Mesenchymal stem cell (in vitro differentiated cells and primary cell): ENCODE measurements around the gene MCM3AP.

ENCODE experiments used
- DNase-seq: peaks from one replicate; pipeline ENCODE4 v3.0.0-alpha.2; 2013
- H2AFZ ChIP-seq: one replicate; pipeline ENCODE4 v1.6.1; 2013; ENCODE audit warnings: low read depth, mild to moderate bottlenecking, control low read depth, inconsistent platforms, low read length, moderate library complexity
- H2AK5ac ChIP-seq: 2 replicates; pipeline ENCODE4 v1.6.1; 2013; ENCODE audit warnings: low read length, moderate library complexity, mild to moderate bottlenecking, inconsistent platforms; ENCODE audit not compliant: severe bottlenecking
- H2BK120ac ChIP-seq: one replicate; pipeline ENCODE4 v1.6.1; 2013; ENCODE audit warnings: low read depth, mild to moderate bottlenecking, inconsistent platforms, low read length, moderate library complexity
- H2BK12ac ChIP-seq, 2 experiments: one replicate each; pipeline ENCODE4 v1.6.1; 2013; ENCODE audit warnings: inconsistent platforms in 2 of 2, low read length in 2 of 2, mild to moderate bottlenecking in 2 of 2, moderate library complexity in 2 of 2, control low read depth in 1 of 2
- H2BK15ac ChIP-seq: one replicate; pipeline ENCODE4 v1.6.1; 2013; ENCODE audit warnings: mild to moderate bottlenecking, low read depth, inconsistent platforms; ENCODE audit not compliant: poor library complexity, severe bottlenecking
- H2BK5ac ChIP-seq: 2 replicates; pipeline ENCODE4 v1.6.1; 2013; ENCODE audit warnings: low read depth, mild to moderate bottlenecking, low read length, control low read depth, inconsistent platforms; ENCODE audit not compliant: poor library complexity, severe bottlenecking
- H3K14ac ChIP-seq, 2 experiments: one replicate each; pipeline ENCODE4 v1.6.1; 2013; ENCODE audit warnings: inconsistent platforms in 2 of 2, low read length in 2 of 2, control low read depth in 1 of 2, mild to moderate bottlenecking in 1 of 2, moderate library complexity in 1 of 2
- H3K18ac ChIP-seq, 2 experiments: one replicate each; pipeline ENCODE4 v1.6.1; 2013; ENCODE audit warnings: inconsistent platforms in 2 of 2, low read length in 2 of 2, control low read depth in 1 of 2, low read depth in 1 of 2, mild to moderate bottlenecking in 1 of 2
- H3K23ac ChIP-seq, 2 experiments: one replicate each; pipeline ENCODE4 v1.6.1; 2013; ENCODE audit warnings: inconsistent platforms in 2 of 2, low read length in 2 of 2, mild to moderate bottlenecking in 2 of 2, moderate library complexity in 2 of 2, control low read depth in 1 of 2
- H3K27ac ChIP-seq: 2 replicates; pipeline ENCODE4 v1.5.1; 2013; ENCODE audit warnings: mild to moderate bottlenecking, moderate library complexity, low read length, control low read depth, inconsistent platforms; ENCODE audit not compliant: poor library complexity, severe bottlenecking
- H3K27me3 ChIP-seq, 2 experiments: 2 replicates each; pipeline versions ENCODE4 v1.6.1 to v1.7.0; 2013; ENCODE audit warnings: low read length in 2 of 2, mild to moderate bottlenecking in 2 of 2, moderate library complexity in 2 of 2, control low read depth in 1 of 2, inconsistent platforms in 1 of 2; ENCODE audit not compliant: control insufficient read depth in 1 of 2, insufficient read depth in 1 of 2
- H3K36me3 ChIP-seq, 2 experiments: 2 replicates each; pipeline versions ENCODE4 v1.6.1 to v1.7.0; 2013; ENCODE audit warnings: low read length in 2 of 2, control low read depth in 1 of 2, inconsistent platforms in 1 of 2, low read depth in 1 of 2, mild to moderate bottlenecking in 1 of 2; ENCODE audit not compliant: insufficient read depth in 2 of 2, control insufficient read depth in 1 of 2
- H3K4ac ChIP-seq, 2 experiments: one replicate each; pipeline ENCODE4 v1.6.1; 2013; ENCODE audit warnings: inconsistent platforms in 2 of 2, low read length in 2 of 2, mild to moderate bottlenecking in 2 of 2, moderate library complexity in 2 of 2, control low read depth in 1 of 2, low read depth in 1 of 2
- H3K4me1 ChIP-seq: 2 replicates; pipeline ENCODE4 v1.6.1; 2013; ENCODE audit warnings: low read depth, low read length, control low read depth; ENCODE audit not compliant: control insufficient read depth, insufficient read depth
- H3K4me2 ChIP-seq: 2 replicates; pipeline ENCODE4 v1.6.1; 2013; ENCODE audit warnings: low read length, mild to moderate bottlenecking, inconsistent platforms; ENCODE audit not compliant: poor library complexity, severe bottlenecking
- H3K4me3 ChIP-seq, 2 experiments: 2 replicates each; pipeline versions ENCODE4 v1.5.1 to v1.7.0; 2013; ENCODE audit warnings: low read length in 2 of 2, mild to moderate bottlenecking in 2 of 2, control low read depth in 1 of 2, low read depth in 1 of 2; ENCODE audit not compliant: insufficient read depth in 1 of 2
- H3K79me1 ChIP-seq: replicated peaks from 2 replicates; pipeline ENCODE4 v1.6.1; 2013; ENCODE audit warnings: mild to moderate bottlenecking, control low read depth, low read length, inconsistent platforms; ENCODE audit not compliant: poor library complexity, severe bottlenecking
- H3K9ac ChIP-seq: 2 replicates; pipeline ENCODE4 v1.7.0; 2013; ENCODE audit warnings: mild to moderate bottlenecking, low read length, moderate library complexity
- H3K9me3 ChIP-seq: 2 replicates; pipeline ENCODE4 v1.7.0; 2013; ENCODE audit warnings: mild to moderate bottlenecking, low read length; ENCODE audit not compliant: control insufficient read depth
- H4K8ac ChIP-seq: one replicate; pipeline ENCODE4 v1.6.1; 2013; ENCODE audit warnings: inconsistent platforms, mild to moderate bottlenecking, low read length, moderate library complexity
- H4K91ac ChIP-seq: one replicate; pipeline ENCODE4 v1.6.1; 2013; ENCODE audit warnings: mild to moderate bottlenecking, low read length, inconsistent platforms
- WGBS: methylation state at CpG from one replicate; pipeline ENCODE4 v1.1.7; 2013; ENCODE audit warnings: mixed read lengths; 5-methylcytosine and 5-hydroxymethylcytosine counted together

MCM3AP gene

DNA sequence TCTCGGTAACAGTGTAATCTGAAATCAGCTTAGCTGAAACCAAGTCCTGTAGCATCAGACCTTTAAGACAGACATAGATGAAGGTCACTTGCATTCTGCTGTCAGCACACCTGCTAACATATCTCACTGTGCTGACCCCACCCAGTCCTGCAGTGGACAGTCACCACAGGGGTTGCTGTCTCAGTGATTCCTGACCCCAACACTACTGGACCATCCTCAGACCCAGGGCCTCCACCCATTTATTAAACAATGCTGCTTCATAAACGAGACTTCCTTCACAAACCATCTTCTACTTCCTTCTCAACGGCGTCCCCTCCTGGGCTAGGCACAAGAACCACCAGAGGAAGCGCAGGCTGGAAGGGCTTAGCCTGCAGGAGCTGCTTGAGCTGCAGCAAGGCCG is 39.1 kb downstream of the MCM3AP start:
- Histone ChIP-seq H2BK120ac (no peak overlapping the region), H3K4me3 (no peak overlapping the region), H2BK5ac (no peak overlapping the region), H3K79me1 (peaks cover 22% of the 10 kb centered on the region), H3K4me1 (peaks cover 3% of the 10 kb centered on the region), H3K27me3 (no peaks in the 10 kb centered on the region), H2AK5ac (no peak overlapping the region), H3K18ac (no peak overlapping the region), H3K27ac (no peak overlapping the region), H2BK15ac (no peak overlapping the region), H3K4ac (no peak overlapping the region), H3K4me2 (no peak overlapping the region), H3K14ac (no peak overlapping the region), H2BK12ac (no peak overlapping the region), H3K9ac (no peak overlapping the region), H3K23ac (no peak overlapping the region), H4K8ac (no peak overlapping the region), H4K91ac (no peak overlapping the region), H3K36me3 (peaks cover 50 to 97% of the 10 kb centered on the region in 2 experiments), H2AFZ (no peak overlapping the region), H3K9me3 (no peaks in the 10 kb centered on the region)
- no peak for DNase-seq
- 97% methylated on average over 6 of the region's 6 CpGs for WGBS

GRCh38 chr21:46245213-46245915 is 40.0 kb downstream of the MCM3AP start:
- Histone ChIP-seq H3K23ac (no peak overlapping the region), H2BK120ac (no peak overlapping the region), H3K9ac (no peak overlapping the region), H4K91ac (no peak overlapping the region), H4K8ac (no peak overlapping the region), H3K4me1 (peaks cover 3% of the 10 kb centered on the region), H2AFZ (no peak overlapping the region), H2BK12ac (no peak overlapping the region), H3K4me2 (no peak overlapping the region), H3K14ac (no peak overlapping the region), H3K36me3 (peaks cover 54 to 97% of the 10 kb centered on the region in 2 experiments), H2AK5ac (no peak overlapping the region), H3K9me3 (no peaks in the 10 kb centered on the region), H3K27ac (no peak overlapping the region), H3K27me3 (no peaks in the 10 kb centered on the region), H3K4me3 (no peak overlapping the region), H2BK5ac (no peak overlapping the region), H3K18ac (no peak overlapping the region), H3K79me1 (peaks cover 25% of the 10 kb centered on the region), H3K4ac (no peak overlapping the region), H2BK15ac (no peak overlapping the region)
- WGBS = 100% methylated on average over 1 of the region's 3 CpGs
- DNase-seq = no peak

DNA sequence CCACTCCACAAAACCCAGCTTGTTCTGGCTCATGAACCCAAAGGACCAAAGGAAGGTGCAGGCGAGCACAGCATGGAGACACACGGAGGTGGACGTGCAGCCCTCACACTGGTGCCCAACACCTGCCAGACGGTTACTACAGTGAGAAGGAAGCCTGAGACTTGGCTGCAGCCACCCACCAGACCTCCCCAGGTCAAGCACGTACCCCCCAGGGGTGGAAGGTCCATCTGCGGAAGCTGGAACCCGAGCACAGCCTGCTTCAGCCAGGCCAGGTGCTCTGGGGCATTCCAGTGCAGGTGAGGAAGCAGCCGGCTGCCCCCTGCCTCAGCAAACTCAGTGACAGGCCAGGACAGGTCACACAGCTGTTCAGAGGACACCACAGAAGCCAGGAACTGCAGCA is 40.8 kb downstream of the MCM3AP start:
- Histone ChIP-seq H3K4me2 (no peak overlapping the region), H3K4ac (no peak overlapping the region), H2BK5ac (no peak overlapping the region), H3K4me1 (peaks cover 3% of the 10 kb centered on the region), H3K23ac (no peak overlapping the region), H3K18ac (no peak overlapping the region), H2AFZ (no peak overlapping the region), H2BK12ac (no peak overlapping the region), H3K27ac (no peak overlapping the region), H4K91ac (no peak overlapping the region), H3K27me3 (no peaks in the 10 kb centered on the region), H4K8ac (no peak overlapping the region), H3K4me3 (no peak overlapping the region), H2BK15ac (no peak overlapping the region), H3K9me3 (no peaks in the 10 kb centered on the region), H2BK120ac (no peak overlapping the region), H3K14ac (no peak overlapping the region), H3K79me1 (peaks cover 29% of the 10 kb centered on the region), H2AK5ac (no peak overlapping the region), H3K9ac (no peak overlapping the region), H3K36me3 (peaks cover 55 to 97% of the 10 kb centered on the region in 2 experiments)
- no peak for DNase-seq
- WGBS = 96% methylated on average over 8 of the region's 8 CpGs

DNA sequence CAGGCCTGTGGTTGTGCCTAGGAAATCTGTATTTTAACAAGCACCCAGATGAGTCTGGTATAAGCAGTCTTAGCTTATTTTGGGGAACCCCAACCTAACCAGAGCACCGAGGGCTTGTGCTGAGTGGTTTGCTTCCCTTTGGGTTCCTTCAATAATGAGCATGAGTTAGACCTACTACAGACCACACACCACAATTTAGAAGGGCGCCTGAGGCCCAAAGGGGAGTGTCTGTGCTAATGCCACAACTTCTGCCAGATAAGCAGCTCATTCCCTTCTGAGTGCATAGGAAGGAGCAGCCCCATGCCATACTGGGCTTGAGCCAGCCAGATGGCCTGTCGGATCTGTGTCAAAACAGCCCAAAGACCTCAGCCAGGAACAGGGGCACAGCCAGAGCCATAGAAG is 41.5 kb downstream of the MCM3AP start:
- Histone ChIP-seq H3K9ac (no peak overlapping the region), H3K27ac (no peak overlapping the region), H2AFZ (no peak overlapping the region), H3K4me1 (peaks cover 3% of the 10 kb centered on the region), H3K36me3 (peaks cover 60 to 97% of the 10 kb centered on the region in 2 experiments), H2BK15ac (no peak overlapping the region), H3K18ac (no peak overlapping the region), H3K14ac (no peak overlapping the region), H4K91ac (no peak overlapping the region), H3K4me3 (no peak overlapping the region), H3K27me3 (no peaks in the 10 kb centered on the region), H3K4me2 (no peak overlapping the region), H2BK12ac (no peak overlapping the region), H2BK5ac (no peak overlapping the region), H2BK120ac (no peak overlapping the region), H3K23ac (no peak overlapping the region), H2AK5ac (no peak overlapping the region), H4K8ac (no peak overlapping the region), H3K4ac (no peak overlapping the region), H3K9me3 (no peaks in the 10 kb centered on the region), H3K79me1 (peaks cover 35% of the 10 kb centered on the region)
- WGBS = 98% methylated on average over 3 of the region's 3 CpGs
- DNase-seq = no peak
